Trophoblast cell (in vitro differentiated cells and primary cell): Measurements from ENCODE around the gene EXD3.

Experiments
- DNase-seq, 2 donors: peaks; one replicate each; pipeline ENCODE4 v3.0.0-alpha.2; 2016
- H2AFZ ChIP-seq: 2 replicates; pipeline ENCODE4 v1.6.1; 2013; ENCODE audit warnings: low read length, moderate library complexity, mild to moderate bottlenecking; ENCODE audit not compliant: insufficient read depth, poor library complexity
- H2AK5ac ChIP-seq: 2 replicates; pipeline ENCODE4 v1.6.1; 2013; ENCODE audit warnings: mild to moderate bottlenecking, low read length
- H2BK120ac ChIP-seq: 2 replicates; pipeline ENCODE4 v1.6.1; 2013; ENCODE audit warnings: low read length, mild to moderate bottlenecking, moderate library complexity; ENCODE audit not compliant: insufficient read depth, poor library complexity
- H2BK12ac ChIP-seq: 2 replicates; pipeline ENCODE4 v1.6.1; 2013; ENCODE audit warnings: mild to moderate bottlenecking, low read length, moderate library complexity
- H2BK5ac ChIP-seq: 2 replicates; pipeline ENCODE4 v1.6.1; 2013; ENCODE audit warnings: low read length, low read depth, moderate library complexity, mild to moderate bottlenecking; ENCODE audit not compliant: poor library complexity
- H3K14ac ChIP-seq: 2 replicates; pipeline ENCODE4 v1.6.1; 2013; ENCODE audit warnings: mild to moderate bottlenecking, low read length
- H3K18ac ChIP-seq: 2 replicates; pipeline ENCODE4 v1.6.1; 2013; ENCODE audit warnings: mild to moderate bottlenecking, low read length
- H3K23ac ChIP-seq: 2 replicates; pipeline ENCODE4 v1.6.1; 2013; ENCODE audit warnings: low read length
- H3K27ac ChIP-seq: 2 replicates; pipeline ENCODE4 v1.5.1; 2013; ENCODE audit warnings: low read depth, mild to moderate bottlenecking, inconsistent platforms, low read length, moderate library complexity
- H3K27me3 ChIP-seq: 2 replicates; pipeline ENCODE4 v1.6.1; 2013; ENCODE audit warnings: inconsistent platforms, mild to moderate bottlenecking, low read length, moderate library complexity; ENCODE audit not compliant: insufficient read depth
- H3K36me3 ChIP-seq, 2 experiments: 1 replicate in 1 of 2; 2 replicates in 1 of 2; pipeline ENCODE4 v1.6.1; 2013; ENCODE audit warnings: low read length in 2 of 2, mild to moderate bottlenecking in 2 of 2, moderate library complexity in 1 of 2; ENCODE audit not compliant: insufficient read depth in 2 of 2, control insufficient read depth in 1 of 2
- H3K4ac ChIP-seq: 2 replicates; pipeline ENCODE4 v1.6.1; 2013; ENCODE audit warnings: low read depth, mild to moderate bottlenecking, low read length, moderate library complexity
- H3K4me1 ChIP-seq, 2 experiments: 1 replicate in 1 of 2; 2 replicates in 1 of 2; pipeline ENCODE4 v1.6.1; 2013; ENCODE audit warnings: low read length in 2 of 2, mild to moderate bottlenecking in 2 of 2, moderate library complexity in 1 of 2; ENCODE audit not compliant: insufficient read depth in 2 of 2, control insufficient read depth in 1 of 2
- H3K4me2 ChIP-seq: 2 replicates; pipeline ENCODE4 v1.6.1; 2013; ENCODE audit warnings: inconsistent platforms, mild to moderate bottlenecking, low read length, moderate library complexity
- H3K4me3 ChIP-seq: 2 replicates; pipeline ENCODE4 v1.5.1; 2013; ENCODE audit warnings: mild to moderate bottlenecking, low read depth, low read length, inconsistent platforms
- H3K79me1 ChIP-seq: one replicate; pipeline ENCODE4 v1.6.1; 2013; ENCODE audit warnings: low read length
- H3K79me2 ChIP-seq: 2 replicates; pipeline ENCODE4 v1.6.1; 2013; ENCODE audit warnings: low read length, mild to moderate bottlenecking; ENCODE audit not compliant: control insufficient read depth, insufficient read depth, poor library complexity
- H3K9ac ChIP-seq: 2 replicates; pipeline ENCODE4 v1.6.1; 2013; ENCODE audit warnings: mild to moderate bottlenecking, low read length
- H3K9me3 ChIP-seq: 2 replicates; pipeline ENCODE4 v1.6.1; 2013; ENCODE audit warnings: low read depth, mild to moderate bottlenecking, control low read depth, inconsistent platforms, low read length; ENCODE audit not compliant: insufficient read depth
- H4K12ac ChIP-seq: 2 replicates; pipeline ENCODE4 v1.6.1; 2013; ENCODE audit warnings: low read depth, mild to moderate bottlenecking, low read length, moderate library complexity
- H4K8ac ChIP-seq: 2 replicates; pipeline ENCODE4 v1.6.1; 2013; ENCODE audit warnings: low read depth, mild to moderate bottlenecking, low read length, moderate library complexity
- H4K91ac ChIP-seq: one replicate; pipeline ENCODE4 v1.6.1; 2013; ENCODE audit warnings: low read depth, mild to moderate bottlenecking, low read length, moderate library complexity
- WGBS: extraction: QIAGEN DNeasy Blood & Tissue Kit; methylation state at CpG from one replicate; pipeline ENCODE4 v1.1.7; 2013; ENCODE audit warnings: missing lambda C conversion rate; ENCODE audit not compliant: insufficient read length, insufficient coverage; ENCODE audit errors: extremely low coverage; 5-methylcytosine and 5-hydroxymethylcytosine counted together

The EXD3 gene

GRCh38 chr9:137381501-137382443, 41.2 kb downstream of the EXD3 start:
- Histone ChIP-seq H3K14ac (no peak overlapping the region), H2AK5ac (no peak overlapping the region), H3K36me3 (no peaks in the 10 kb centered on the region), H3K79me2 (no peaks in the 10 kb centered on the region), H3K27ac (no peak overlapping the region), H2AFZ (no peak overlapping the region), H4K91ac (no peak overlapping the region), H4K8ac (no peak overlapping the region), H3K4me2 (no peak overlapping the region), H2BK12ac (no peak overlapping the region), H3K79me1 (no peaks in the 10 kb centered on the region), H3K4me3 (no peak overlapping the region), H3K23ac (no peak overlapping the region), H3K18ac (no peak overlapping the region), H4K12ac (no peak overlapping the region), H3K4ac (no peak overlapping the region), H2BK120ac (no peak overlapping the region), H3K9ac (no peak overlapping the region), H3K9me3 (no peaks in the 10 kb centered on the region), H3K4me1 (no peaks in the 10 kb centered on the region), H3K27me3 (no peaks in the 10 kb centered on the region), H2BK5ac (no peak overlapping the region)
- WGBS: no CpG with 5 or more reads among the region's 53 CpGs
- DNase-seq: no peak

GRCh38 chr9:137380606-137381005, 42.4 kb downstream of the EXD3 start:
- Histone ChIP-seq H3K23ac (no peak overlapping the region), H3K9ac (no peak overlapping the region), H3K27me3 (no peaks in the 10 kb centered on the region), H3K4me3 (no peak overlapping the region), H4K8ac (no peak overlapping the region), H3K4me1 (no peaks in the 10 kb centered on the region), H4K12ac (no peak overlapping the region), H3K18ac (no peak overlapping the region), H3K79me1 (no peaks in the 10 kb centered on the region), H3K79me2 (no peaks in the 10 kb centered on the region), H2BK5ac (no peak overlapping the region), H3K9me3 (no peaks in the 10 kb centered on the region), H2AFZ (no peak overlapping the region), H2BK120ac (no peak overlapping the region), H4K91ac (no peak overlapping the region), H3K14ac (no peak overlapping the region), H3K27ac (no peak overlapping the region), H2AK5ac (no peak overlapping the region), H3K4ac (no peak overlapping the region), H3K4me2 (no peak overlapping the region), H3K36me3 (no peaks in the 10 kb centered on the region), H2BK12ac (no peak overlapping the region)
- no peak for DNase-seq
- no CpG with 5 or more reads among the region's 7 CpGs for WGBS

- Histone ChIP-seq H3K4ac (no peak overlapping the region), H2BK12ac (no peak overlapping the region), H3K14ac (no peak overlapping the region), H3K79me1 (no peaks in the 10 kb centered on the region), H3K4me3 (no peak overlapping the region), H3K23ac (no peak overlapping the region), H4K12ac (no peak overlapping the region), H3K4me1 (no peaks in the 10 kb centered on the region), H4K8ac (no peak overlapping the region), H3K27ac (no peak overlapping the region), H3K4me2 (no peak overlapping the region), H2AK5ac (no peak overlapping the region), H3K79me2 (no peaks in the 10 kb centered on the region), H2BK5ac (no peak overlapping the region), H3K36me3 (no peaks in the 10 kb centered on the region), H3K18ac (no peak overlapping the region), H3K9me3 (no peaks in the 10 kb centered on the region), H2BK120ac (no peak overlapping the region), H2AFZ (no peak overlapping the region), H3K27me3 (no peaks in the 10 kb centered on the region), H4K91ac (no peak overlapping the region), H3K9ac (no peak overlapping the region)
- DNase-seq: no peak
- WGBS: no CpG with 5 or more reads among the region's 16 CpGs
These were observed 42.8 kb downstream of the EXD3 start for GRCh38 chr9:137380171-137380570.

- H3K4me2 ChIP-seq: no peak overlapping the region
- H3K9ac ChIP-seq: no peak overlapping the region
- no peak overlapping the region for H3K27ac ChIP-seq
- no peak overlapping the region for H2AK5ac ChIP-seq
- H3K4me3 ChIP-seq: no peak overlapping the region
- DNase-seq: no peak
- no peak overlapping the region for H3K4ac ChIP-seq
- H3K4me1 ChIP-seq: no peaks in the 10 kb centered on the region
- H2AFZ ChIP-seq: no peak overlapping the region
- H2BK120ac ChIP-seq: no peak overlapping the region
- no peak overlapping the region for H4K12ac ChIP-seq
- H3K79me1 ChIP-seq: no peaks in the 10 kb centered on the region
- no peak overlapping the region for H2BK12ac ChIP-seq
- no peak overlapping the region for H3K23ac ChIP-seq
- WGBS: no CpG with 5 or more reads among the region's 12 CpGs
- no peak overlapping the region for H2BK5ac ChIP-seq
- H3K27me3 ChIP-seq: no peaks in the 10 kb centered on the region
- no peaks in the 10 kb centered on the region for H3K79me2 ChIP-seq
- no peaks in the 10 kb centered on the region for H3K9me3 ChIP-seq
- H3K18ac ChIP-seq: no peak overlapping the region
- H3K14ac ChIP-seq: no peak overlapping the region
- H4K91ac ChIP-seq: no peak overlapping the region
- no peak overlapping the region for H4K8ac ChIP-seq
- H3K36me3 ChIP-seq: no peaks in the 10 kb centered on the region
These were observed 43.2 kb downstream of the EXD3 start for GRCh38 chr9:137379761-137380161.
